Measurements from ENCODE around the gene COX10. TPM values are rescaled to one million over a fixed set of nuclear protein-coding genes. Genes with fewer than 3 reads are reported as not detected.
"Not testable (repeated sequence)": the region's sequence is repeated elsewhere in the genome, so short reads cannot be mapped to it uniquely, and the experiment has no call there.

COX10 gene
- total RNA-seq, 1 donor from 2014 or later = 16.8 TPM

DNA sequence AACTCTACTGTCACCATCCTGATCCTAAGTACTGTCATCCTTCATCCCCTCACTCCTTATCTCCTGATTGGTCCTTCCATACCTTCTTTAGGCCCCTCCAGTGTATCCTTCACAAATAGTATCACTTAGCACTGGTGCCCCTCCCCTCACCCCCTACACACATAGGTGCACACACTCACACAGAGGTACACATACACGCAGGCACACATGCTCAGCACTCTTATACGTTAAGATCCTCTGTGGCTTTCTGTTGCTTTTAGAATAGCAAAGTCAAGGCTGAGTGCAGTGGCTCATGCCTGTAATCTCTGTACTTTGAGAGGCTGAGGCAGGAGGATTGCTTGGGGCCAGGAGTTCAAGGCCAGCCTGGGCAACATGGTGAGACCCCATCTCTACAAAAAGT is 135.2 kb downstream of the COX10 start:
- DNase-seq (ENCODE audit: low spot score) = no peak

DNA sequence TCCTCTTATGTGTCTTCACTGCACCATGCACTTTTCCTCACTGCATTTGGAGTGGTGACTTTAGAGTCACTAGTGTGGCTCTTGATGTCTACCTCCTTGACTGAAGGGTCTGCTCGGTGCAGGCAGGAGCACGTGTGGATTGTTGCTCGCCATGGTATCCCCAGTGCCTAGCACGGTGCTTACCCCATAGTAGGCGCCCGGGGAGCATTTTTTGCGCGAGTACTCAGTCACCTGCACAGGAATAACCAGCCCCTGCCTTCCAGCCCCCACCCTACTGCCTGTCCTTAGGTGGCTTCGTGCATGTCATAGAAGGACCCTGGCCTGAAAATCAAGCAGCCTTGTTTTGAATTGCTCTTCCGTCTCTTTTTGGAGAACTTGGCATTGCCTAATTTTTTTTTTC is 136.1 kb downstream of the COX10 start:
- no peak for DNase-seq (ENCODE audit: low spot score)

DNA sequence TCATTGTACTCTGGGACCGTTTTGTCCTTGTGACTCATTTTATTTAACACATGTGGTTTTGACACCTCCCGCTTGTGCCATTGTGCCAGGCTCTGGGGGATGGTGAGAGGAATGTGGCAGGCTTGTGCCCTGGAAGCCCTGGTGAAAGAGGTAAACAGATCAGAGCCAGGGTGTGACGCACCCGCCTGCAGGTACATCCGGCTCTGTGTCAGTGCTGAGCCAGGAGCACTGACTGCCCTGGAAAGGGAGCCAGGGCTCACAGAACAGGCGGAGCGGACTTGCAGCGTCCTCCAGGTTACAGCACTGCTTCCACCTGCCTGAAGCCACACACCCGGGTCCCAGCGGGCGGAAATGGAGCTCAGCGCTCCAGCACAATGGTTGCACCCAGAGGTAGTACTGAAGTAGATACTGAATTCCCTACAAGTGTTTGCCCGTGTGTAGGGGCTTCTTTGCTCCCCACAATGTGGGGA is 136.7 kb downstream of the COX10 start:
- peak; percentile 94 for DNase-seq (ENCODE audit: low spot score)

DNA sequence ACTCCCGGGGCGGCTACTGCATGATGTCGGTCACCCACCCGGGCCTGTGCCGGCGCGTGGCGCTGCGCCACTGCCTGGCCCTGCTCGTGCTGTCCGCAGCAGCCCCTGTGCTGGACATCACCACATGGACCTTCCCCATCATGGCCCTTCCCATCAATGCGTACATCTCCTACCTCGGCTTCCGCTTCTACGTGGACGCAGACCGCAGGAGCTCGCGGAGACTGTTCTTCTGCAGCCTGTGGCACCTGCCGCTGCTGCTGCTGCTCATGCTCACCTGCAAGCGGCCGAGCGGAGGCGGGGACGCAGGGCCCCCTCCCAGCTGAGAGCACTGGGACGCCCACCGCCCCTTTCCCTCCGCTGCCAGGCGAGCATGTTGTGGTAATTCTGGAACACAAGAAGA is 137.6 kb downstream of the COX10 start:
- no peak for DNase-seq (ENCODE audit: low spot score)

DNA sequence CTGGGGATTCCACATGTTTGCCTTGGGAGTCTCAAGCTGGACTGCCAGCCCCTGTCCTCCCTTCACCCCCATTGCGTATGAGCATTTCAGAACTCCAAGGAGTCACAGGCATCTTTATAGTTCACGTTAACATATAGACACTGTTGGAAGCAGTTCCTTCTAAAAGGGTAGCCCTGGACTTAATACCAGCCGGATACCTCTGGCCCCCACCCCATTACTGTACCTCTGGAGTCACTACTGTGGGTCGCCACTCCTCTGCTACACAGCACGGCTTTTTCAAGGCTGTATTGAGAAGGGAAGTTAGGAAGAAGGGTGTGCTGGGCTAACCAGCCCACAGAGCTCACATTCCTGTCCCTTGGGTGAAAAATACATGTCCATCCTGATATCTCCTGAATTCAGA is 138.5 kb downstream of the COX10 start:
- DNase-seq (ENCODE audit: low spot score) = no peak

DNA sequence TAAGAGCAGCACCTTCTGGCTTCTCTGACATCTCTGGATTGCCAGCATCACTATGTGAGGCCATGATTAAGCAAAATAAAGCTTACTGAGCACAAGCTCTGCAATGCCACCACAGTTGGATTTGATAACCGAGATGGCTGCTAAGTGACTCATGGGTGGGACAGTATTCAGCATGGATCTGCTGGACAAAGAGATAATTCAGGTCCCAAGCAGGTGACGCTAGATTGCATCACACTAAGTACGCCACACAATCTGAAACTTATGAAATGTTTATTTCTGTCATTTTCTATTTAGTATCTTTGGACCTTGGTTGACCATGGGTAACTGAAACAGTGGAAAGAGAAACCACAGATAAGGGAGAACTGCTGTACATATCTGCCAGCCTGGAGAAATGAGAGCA is 139.9 kb downstream of the COX10 start:
- no peak for DNase-seq (ENCODE audit: low spot score)

DNA sequence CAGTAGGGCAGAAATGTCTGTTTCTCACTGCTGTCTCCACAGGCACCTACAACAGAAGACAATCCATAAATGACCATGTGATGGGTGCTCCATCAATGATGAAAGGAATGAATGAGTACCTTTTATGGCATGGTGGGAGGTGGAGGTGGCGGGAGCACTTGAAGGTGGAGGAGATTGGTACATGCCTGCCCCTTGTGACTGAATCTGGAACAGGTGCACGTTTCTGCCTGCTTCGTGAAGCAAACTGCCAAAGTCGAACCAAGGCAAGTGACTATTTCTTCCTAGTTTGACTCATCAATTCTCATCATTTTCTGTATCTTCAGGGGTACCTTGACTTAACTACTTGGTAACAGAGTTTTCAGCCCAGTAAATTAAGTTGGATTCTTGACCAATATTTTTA is 141.9 kb downstream of the COX10 start:
- DNase-seq (ENCODE audit: low spot score) = no peak

DNA sequence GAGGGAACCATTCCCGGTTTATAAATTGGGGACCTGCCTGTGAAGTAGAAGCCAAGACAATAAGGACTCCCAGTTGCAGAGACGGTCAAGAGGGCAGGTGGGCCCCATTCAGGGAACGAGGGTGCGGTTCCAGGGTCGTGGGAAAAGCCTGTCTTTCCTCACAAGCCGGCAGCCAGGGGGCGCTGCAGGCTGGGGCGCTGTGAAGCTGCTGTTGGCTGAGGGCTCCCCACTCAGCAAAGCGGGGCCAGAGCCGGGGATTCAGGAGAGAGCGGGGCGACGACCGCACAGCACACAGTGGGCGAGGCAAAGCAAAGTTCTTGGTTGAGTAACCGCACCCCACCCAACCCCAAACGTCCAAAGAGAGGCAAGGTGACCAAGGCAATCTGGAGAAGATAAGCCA is 142.5 kb downstream of the COX10 start:
- no peak for DNase-seq (ENCODE audit: low spot score)

DNA sequence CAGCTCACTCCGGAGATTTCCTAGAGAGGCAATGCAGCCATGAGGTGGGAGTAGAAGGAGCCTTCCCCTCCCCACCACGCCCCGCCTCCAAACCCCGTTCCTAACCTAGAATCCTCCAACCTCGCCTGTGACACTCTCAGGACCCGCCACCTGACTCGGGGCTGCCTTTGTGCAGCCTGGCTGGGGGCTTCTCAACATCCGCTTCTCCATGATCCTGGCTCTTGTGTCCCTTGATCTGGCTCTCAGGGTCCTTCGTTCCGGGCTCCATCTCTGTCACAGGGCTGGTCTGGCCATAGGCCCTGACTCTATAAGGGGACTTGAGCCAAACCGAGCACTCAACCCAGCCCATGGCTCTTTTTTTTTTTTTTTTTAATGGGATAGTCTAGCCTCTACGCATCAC is 143.1 kb downstream of the COX10 start:
- no peak for DNase-seq (ENCODE audit: low spot score)

DNA sequence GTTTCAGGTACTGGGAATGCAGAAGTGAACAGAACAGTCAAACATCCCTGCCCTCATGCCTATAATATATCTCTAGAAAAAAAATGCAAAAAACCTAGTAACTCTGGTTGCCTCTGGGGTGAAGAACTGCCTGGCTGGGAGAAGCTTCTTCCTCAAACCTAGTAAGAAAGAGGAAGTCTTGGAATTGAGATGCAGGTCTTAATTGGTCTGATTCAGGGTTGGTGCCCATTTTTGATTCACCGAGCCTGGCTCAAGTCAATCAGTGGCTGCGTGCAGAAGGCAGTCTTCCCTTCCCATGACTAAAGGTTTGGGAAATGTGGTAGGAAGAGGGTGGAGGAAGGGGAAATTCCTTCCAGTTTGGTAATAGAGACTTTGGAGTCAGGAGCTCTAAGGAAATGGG is 145.0 kb downstream of the COX10 start:
- DNase-seq (ENCODE audit: low spot score) = no peak

DNA sequence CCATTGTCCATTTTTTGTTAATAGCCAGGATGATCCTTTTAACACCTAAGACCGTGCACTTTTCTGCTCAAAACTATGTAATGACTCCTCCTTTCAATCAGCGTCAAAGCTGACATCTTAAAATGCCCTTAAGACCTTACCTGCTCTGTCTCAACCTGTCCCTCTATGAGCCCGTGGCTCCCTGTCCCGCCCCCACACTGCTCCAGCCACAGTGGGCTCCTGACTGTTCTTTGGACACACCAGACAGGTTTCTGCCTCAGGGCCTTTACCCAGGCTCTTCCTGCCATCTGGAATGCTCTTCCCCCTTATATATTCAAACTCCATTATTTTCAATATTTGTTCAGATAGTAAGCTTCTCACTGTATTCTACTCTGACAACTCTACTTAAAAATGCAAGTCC is 153.3 kb downstream of the COX10 start:
- DNase-seq (ENCODE audit: low spot score) = no peak

DNA sequence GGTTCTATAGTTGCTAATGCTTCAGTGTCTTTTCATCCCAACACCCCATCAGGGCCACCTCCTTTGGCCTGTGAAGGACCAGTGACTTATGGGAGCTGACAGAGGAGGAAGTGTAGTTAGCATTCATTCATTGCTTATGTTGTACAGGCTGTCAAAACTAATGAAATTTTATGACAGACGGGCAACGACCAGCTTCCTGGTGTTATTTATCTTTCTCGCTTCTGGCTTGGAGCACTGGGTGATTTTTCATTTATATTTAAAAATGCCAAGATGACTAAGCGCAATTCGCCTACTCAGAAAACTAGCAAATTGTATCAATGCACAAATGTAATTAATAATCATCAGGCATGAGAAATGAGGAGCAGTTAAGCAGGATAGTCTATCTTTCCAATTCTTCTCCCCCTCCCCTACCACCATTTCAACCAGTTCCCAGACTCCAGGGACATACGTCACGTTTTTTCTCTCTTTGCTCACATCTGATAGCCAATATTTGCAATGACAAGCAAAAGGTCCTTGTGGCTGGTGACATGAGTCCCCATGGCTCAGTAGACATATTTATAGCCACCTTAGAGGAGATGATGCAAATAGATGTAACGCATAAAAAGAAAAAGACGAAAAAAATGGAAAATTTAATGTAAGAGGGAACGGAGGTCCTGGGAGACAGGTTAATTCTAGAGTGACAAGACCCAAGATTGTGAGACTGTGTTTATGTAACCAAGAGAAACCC is 156.1 kb downstream of the COX10 start:
- no peak for DNase-seq (ENCODE audit: low spot score)

DNA sequence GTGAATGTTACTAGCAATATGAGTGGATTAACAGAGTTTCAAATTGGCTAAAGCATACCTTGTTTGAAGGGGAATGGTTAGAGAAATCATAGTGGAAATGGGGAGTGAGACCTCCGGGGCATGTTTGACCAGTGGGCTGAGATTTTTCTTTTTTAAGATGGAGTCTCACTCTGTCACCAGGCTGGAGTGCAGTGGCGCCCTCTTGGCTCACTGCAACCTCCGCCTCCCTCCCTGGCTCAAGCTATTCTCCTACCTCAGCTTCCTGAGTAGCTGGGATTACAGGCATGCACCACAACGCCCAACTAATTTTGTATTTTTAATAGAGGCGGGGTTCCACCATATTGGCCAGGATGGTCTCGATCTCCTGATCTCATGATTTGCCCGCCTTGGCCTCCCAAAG is 157.7 kb downstream of the COX10 start:
- DNase-seq (ENCODE audit: low spot score) = no peak

DNA sequence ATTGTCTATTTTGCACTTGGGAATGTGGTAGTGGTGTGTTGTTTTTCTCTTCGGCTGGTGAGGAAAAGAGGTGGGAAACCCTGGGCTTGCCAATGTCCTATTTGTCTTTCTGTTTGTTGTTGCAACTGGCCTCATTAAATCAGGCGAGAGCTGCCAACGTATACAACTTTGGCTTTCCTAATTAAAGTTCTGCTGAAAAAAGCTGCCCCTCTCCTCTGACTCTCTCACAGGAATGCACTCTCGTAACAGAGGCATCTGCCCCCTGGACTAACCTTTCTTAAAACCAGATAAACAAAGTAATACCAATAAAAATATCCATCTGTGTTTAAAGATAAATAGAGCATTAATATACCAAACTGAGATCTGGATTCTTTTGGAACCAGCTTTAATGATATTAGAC is 159.6 kb downstream of the COX10 start:
- no peak for DNase-seq (ENCODE audit: low spot score)

DNA sequence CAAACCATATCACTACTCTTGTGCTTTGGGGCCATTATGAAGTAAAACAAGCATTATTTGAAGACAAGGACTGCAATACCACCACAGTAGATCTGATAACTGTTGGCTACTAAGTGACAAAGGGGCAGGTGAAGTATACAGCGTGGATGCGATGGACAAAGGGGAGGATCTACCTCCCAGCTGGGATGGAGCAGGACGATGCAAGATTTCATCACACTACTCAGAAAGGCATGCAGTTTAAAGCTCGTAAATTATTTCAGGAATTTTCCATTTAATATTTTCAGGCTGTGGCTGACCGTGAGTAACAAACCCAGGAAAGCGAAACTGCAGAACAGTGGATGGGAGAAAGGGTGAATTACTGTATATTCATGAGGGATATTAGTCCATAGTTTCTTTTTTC is 161.9 kb downstream of the COX10 start:
- DNase-seq (ENCODE audit: low spot score) = not testable (repeated sequence)

DNA sequence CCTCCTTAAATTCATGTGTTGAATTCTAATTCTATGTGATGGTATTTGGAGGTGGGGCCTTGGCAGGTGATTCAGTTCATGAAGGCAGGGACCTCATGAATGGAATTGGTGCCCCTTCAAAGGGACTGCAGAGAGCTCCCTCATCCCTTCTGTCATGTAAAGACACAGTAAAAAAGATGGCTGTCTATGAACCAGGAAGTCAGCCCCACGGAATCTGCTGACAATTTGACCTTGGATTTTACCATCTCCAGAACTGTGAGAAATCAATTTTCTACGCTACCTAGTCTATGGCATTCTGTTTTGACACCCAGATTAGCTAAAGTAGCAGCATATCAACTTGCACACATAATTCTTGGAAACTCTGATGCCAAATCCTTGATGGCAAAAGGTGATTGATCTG is 165.7 kb downstream of the COX10 start:
- not testable (repeated sequence) for DNase-seq (ENCODE audit: low spot score)

DNA sequence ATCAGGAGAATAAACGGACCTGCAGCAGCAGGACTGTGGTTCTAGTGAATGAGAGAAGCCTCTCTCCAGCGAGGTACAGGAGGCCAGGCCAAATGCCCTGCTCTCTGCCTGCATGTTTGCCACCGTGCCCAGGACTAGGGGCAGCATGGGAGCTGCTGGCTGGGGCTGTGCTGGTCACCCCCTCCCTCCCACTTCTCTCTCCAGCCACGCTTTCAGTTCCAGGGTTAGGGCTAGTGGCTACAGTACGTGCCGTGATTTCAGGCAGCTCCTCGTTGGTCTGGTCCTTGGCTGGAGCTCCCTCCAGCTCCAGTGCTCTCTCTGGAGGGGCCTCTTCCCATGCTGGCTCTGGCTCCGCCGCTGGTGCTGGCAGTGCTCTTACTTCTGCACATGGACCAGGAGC is 166.7 kb downstream of the COX10 start:
- DNase-seq (ENCODE audit: low spot score) = not testable (repeated sequence)

DNA sequence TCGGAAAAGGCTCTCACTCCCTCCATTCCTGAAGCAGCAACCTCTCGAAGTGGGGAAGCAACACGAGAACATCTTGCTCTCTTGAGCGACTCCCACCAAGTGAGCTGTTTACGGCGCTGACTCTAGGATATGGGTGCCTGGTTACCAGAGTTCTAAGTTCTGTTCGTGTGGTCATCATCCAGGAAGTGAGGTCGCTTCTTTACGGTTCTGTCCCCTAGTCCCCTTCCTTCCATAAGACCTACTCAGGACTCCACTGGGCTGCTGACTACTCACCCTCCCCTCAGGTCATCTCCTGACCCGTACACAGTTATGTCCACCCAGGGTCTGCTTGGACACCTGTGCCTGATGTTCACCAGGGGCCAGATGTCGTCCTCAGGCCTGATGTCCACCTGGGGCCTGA is 167.5 kb downstream of the COX10 start, which contains the start of gene CDRT15:
Gene CDRT15, minus strand, starts transcription at position 101 of the 400 bp plus-strand sequence. Its CDS starts 29 bp downstream, at position 72.
- not testable (repeated sequence) for DNase-seq (ENCODE audit: low spot score)

DNA sequence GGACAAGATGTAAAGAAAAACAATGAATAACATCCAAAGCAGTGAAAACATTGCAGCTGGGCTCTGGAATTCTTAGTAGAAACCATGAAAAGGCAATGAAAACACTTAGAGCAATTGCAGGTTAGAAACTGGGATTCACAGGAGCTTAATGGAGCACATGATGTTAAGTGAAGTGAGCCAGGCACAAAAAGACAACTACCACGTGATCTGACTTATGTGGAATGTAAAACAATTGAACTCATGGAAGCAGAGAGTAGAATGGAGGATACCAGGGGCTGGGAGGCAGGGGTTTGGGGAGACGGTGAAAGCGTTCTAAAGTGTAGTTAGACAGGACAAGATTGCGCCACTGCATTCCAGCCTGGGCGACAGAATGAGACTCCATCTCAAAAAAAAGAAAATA is 170.0 kb downstream of the COX10 start:
- DNase-seq (ENCODE audit: low spot score) = not testable (repeated sequence)

DNA sequence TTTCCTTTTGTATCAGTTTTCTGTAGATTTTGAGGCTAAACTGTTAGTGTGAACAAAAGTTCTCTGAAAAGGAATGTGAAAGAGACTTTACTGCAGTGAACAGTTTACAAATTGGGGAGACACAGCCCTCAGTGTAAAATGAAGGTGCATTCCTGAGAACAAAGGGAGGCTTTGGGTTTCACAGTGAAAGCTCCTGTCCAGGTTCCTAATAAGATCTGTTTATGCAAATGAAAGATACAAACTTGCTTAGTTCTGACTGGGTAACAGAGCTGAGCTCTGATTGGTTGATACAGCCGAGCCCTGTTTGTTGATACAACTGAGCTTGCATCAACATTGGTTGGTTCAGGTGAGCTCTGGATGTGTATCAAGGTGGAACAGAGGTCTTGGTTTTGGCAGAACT is 175.7 kb downstream of the COX10 start:
- DNase-seq (ENCODE audit: low spot score) = no peak

DNA sequence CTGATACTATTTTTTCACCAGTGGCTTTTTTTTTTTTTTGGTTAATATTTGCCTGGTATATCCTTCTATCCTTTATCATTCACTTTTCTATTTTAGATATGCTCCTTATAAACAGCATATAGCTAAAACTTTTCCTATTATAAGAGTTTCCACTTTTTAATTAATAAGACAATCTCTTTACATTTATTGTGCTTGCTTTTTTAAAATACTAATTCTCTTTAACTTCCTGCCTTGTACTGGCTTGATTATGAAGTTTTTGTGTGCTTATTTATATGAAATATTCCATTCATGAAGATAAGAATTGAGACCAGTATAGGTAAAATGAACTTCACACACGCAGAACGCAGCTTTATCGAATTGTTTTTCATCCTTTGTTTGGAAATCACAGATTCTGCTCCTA is 176.3 kb downstream of the COX10 start:
- DNase-seq (ENCODE audit: low spot score) = no peak
